Adrenal gland (tissue), 5 donors: Measurements from ENCODE around the gene ENOPH1.
"Not testable (repeated sequence)": the region's sequence is repeated elsewhere in the genome, so short reads cannot be mapped to it uniquely, and the experiment has no call there.

Experiments
- CTCF ChIP-seq, 6 experiments: fragments of 450-650 bp in 4 of 6; fragments of 200-600 bp in 2 of 6; sonication (generic) in 1 of 6; IDR thresholded peaks; 1 replicate in 5 of 6; 2 replicates in 1 of 6; pipeline versions ENCODE4 v1.5.1 to v1.8.0; 2016 to 2021; ENCODE audit warnings: antibody characterized with exemption in 6 of 6, mild to moderate bottlenecking in 2 of 6, moderate library complexity in 1 of 6
- POLR2A ChIP-seq, 2 donors: fragments of 450-650 bp; IDR thresholded peaks; one replicate each; pipeline ENCODE4 v1.6.1; 2017; ENCODE audit warnings: antibody characterized with exemption in 2 of 2, mild to moderate bottlenecking in 2 of 2, moderate library complexity in 1 of 2
- donor health status: DM: no; HTN: no; CAD: no.

DNA sequence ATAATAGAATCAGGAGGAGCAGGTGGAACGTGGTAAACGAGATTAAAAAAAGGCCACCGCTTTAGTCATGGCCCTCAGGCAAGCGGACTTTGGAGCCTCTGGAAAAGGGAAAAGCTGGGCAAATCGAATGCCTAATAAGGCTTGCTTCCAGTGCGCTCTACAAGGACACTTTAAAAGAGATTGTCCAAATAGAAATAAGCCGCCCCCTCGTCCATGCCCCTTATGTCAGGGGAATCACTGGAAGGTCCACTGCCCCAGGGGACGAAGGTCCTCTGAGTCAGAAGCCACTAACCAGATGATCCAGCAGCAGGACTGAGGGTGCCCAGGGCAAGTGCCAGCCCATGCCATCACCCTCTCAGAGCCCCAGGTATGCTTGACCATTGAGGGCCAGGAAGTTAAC lies 47.1 kb downstream of the ENOPH1 start:
- not testable (repeated sequence) for TF ChIP-seq CTCF, POLR2A (IDR thresholded peaks at IDR 0.05)
